Right atrium auricular region (tissue), 2 donors: Measurements from ENCODE around the gene PEPD. TPM values are rescaled to one million over a fixed set of nuclear protein-coding genes. Genes with fewer than 3 reads are reported as not detected.

Experiments used
- DNase-seq: peaks from one replicate; pipeline ENCODE4 v3.0.0-alpha.2; 2019; ENCODE audit warnings: low spot score
- H3K27ac ChIP-seq, 2 donors: fragments of 200-600 bp; sonication (generic); 1 replicate in 1 of 2; 2 replicates in 1 of 2; pipeline ENCODE4 v1.5.1; 2016 to 2019
- H3K27me3 ChIP-seq, 2 donors: fragments of 200-600 bp; sonication (generic); one replicate each; pipeline versions ENCODE4 v1.5.1 to v1.6.0; 2017 to 2019
- H3K36me3 ChIP-seq: fragments of 200-600 bp; sonication (generic); one replicate; pipeline ENCODE4 v1.5.1; 2016
- H3K4me1 ChIP-seq, 2 donors: fragments of 200-600 bp; sonication (generic); one replicate each; pipeline versions ENCODE4 v1.5.1 to v1.6.0; 2017 to 2019
- H3K4me3 ChIP-seq, 2 donors: fragments of 200-600 bp; sonication (generic); 1 replicate in 1 of 2; 2 replicates in 1 of 2; pipeline ENCODE4 v1.5.1; 2017 to 2019; ENCODE audit warnings: mild to moderate bottlenecking in 1 of 2, moderate library complexity in 1 of 2
- H3K9me3 ChIP-seq, 2 donors: fragments of 200-600 bp; sonication (generic); one replicate each; pipeline ENCODE4 v1.5.1; 2019
- CTCF ChIP-seq, 2 donors: fragments of 200-600 bp; sonication (generic); IDR thresholded peaks; one replicate each; pipeline ENCODE4 v1.5.1; 2019; ENCODE audit warnings: antibody characterized with exemption in 2 of 2
- total RNA-seq, 2 donors: library from RNA; depleted of rRNA; stranded (reverse); fragments of >200 nt; gene quantifications; one replicate each; pipeline ENCODE4 v1.1.0, GENCODE V29; 2016

PEPD gene
- total RNA-seq, 2 donors from 2014 or later, result 27.1 to 38.9 TPM

- Histone ChIP-seq H3K9me3 (no peaks in the 10 kb centered on the region), H3K27ac (no peak overlapping the region), H3K4me1 (no peaks in the 10 kb centered on the region), H3K36me3 (no peaks in the 10 kb centered on the region), H3K4me3 (no peak overlapping the region), H3K27me3 (no peaks in the 10 kb centered on the region)
- TF ChIP-seq CTCF (IDR thresholded peaks at IDR 0.05), result no peak
- DNase-seq, result no peak
These were observed 89.0 kb downstream of the PEPD start for GRCh38 chr19:33432446-33433170.

GRCh38 chr19:33432015-33432414, 89.6 kb downstream of the PEPD start:
- Histone ChIP-seq H3K27me3 (no peaks in the 10 kb centered on the region), H3K4me1 (no peaks in the 10 kb centered on the region), H3K36me3 (no peaks in the 10 kb centered on the region), H3K9me3 (no peaks in the 10 kb centered on the region), H3K27ac (no peak overlapping the region), H3K4me3 (no peak overlapping the region)
- TF ChIP-seq CTCF (IDR thresholded peaks at IDR 0.05), result no peak
- DNase-seq, result no peak

- Histone ChIP-seq H3K27ac (no peak overlapping the region), H3K9me3 (no peaks in the 10 kb centered on the region), H3K4me1 (no peaks in the 10 kb centered on the region), H3K4me3 (no peak overlapping the region), H3K36me3 (no peaks in the 10 kb centered on the region), H3K27me3 (no peaks in the 10 kb centered on the region)
- peak; percentile 54 to 85 for TF ChIP-seq CTCF (IDR thresholded peaks at IDR 0.05)
- no peak for DNase-seq
These were observed 90.8 kb downstream of the PEPD start for GRCh38 chr19:33430674-33431277.

DNA sequence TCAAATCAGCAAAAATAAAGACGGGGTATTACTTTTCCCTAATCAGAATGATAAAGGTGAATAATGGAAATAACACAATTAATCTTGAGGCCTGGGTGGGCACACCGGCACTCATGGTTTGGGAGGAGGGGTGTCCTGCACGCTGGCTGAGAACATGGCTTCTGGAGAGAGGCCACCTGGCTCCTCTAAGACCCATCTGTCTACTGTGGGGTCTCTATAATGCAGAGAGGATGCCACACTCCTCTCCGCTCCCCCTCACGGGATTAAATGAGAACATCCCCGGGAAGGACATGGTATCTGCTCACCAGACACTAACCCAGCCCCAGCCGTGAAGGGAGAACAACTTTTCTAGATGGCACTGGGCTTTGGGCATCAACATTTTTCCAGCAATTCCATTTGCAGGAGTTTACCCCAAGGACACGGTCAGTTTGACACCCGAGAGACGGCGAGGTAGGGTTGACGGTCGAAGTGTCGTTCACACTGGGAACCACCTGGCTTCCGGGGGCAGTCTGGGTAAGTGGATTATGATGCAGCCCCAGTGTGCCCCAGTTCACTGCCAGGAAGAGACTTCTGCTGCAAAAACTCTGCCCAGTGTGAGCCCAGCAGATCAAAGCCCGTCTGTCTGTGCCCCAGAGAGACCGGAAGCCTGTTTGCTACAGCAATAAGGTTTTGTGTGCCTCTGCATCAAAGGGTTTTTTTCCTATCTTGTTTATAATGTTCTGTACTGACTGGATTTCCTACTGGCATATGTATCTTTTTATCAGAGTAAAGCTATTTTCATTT, 91.5 kb downstream of the PEPD start:
- no peak for TF ChIP-seq CTCF (IDR thresholded peaks at IDR 0.05)
- H3K4me3 ChIP-seq, result no peak overlapping the region
- H3K27ac ChIP-seq, result no peak overlapping the region
- no peaks in the 10 kb centered on the region for H3K4me1 ChIP-seq
- H3K36me3 ChIP-seq, result no peaks in the 10 kb centered on the region
- H3K27me3 ChIP-seq, result no peaks in the 10 kb centered on the region
- H3K9me3 ChIP-seq, result no peaks in the 10 kb centered on the region
- DNase-seq, result no peak

- TF ChIP-seq CTCF (IDR thresholded peaks at IDR 0.05), result no peak
- Histone ChIP-seq H3K4me3 (no peak overlapping the region), H3K4me1 (no peaks in the 10 kb centered on the region), H3K27ac (no peak overlapping the region), H3K36me3 (no peaks in the 10 kb centered on the region), H3K9me3 (no peaks in the 10 kb centered on the region), H3K27me3 (no peaks in the 10 kb centered on the region)
- no peak for DNase-seq
These were observed 92.9 kb downstream of the PEPD start for GRCh38 chr19:33428627-33429125.
